Activated T-cell treated with anti-CD3 and anti-CD28 coated beads, Interleukin-2, amount 50 U/mL, for 4 hours (primary cell): ENCODE measurements around the gene OR4M1. TPM values are rescaled to one million over a fixed set of nuclear protein-coding genes. Genes with fewer than 3 reads are reported as not detected.
"Not testable (repeated sequence)": the region's sequence is repeated elsewhere in the genome, so short reads cannot be mapped to it uniquely, and the experiment has no call there.

Source experiments
- ATAC-seq, 2 donors: fragments of 200-7000 bp; cut with Tn5 transposase; one replicate each; pipeline ENCODE4 v1.10.0; 2021
- DNase-seq: peaks from one replicate; pipeline ENCODE4 v3.0.0-alpha.2; 2020
- H3K27me3 Mint-ChIP-seq: one replicate; pipeline ENCODE4 v1.8.0; 2021; ENCODE audit warnings: low read depth, mixed read lengths
- H3K36me3 Mint-ChIP-seq: one replicate; pipeline ENCODE4 v1.8.0; 2022; ENCODE audit warnings: mixed read lengths; ENCODE audit not compliant: insufficient read depth
- H3K4me1 Mint-ChIP-seq: one replicate; pipeline ENCODE4 v1.8.0; 2021; ENCODE audit warnings: low read depth, mixed read lengths
- H3K4me3 Mint-ChIP-seq: one replicate; pipeline ENCODE4 v1.8.0; 2021; ENCODE audit warnings: mild to moderate bottlenecking, moderate library complexity, mixed read lengths
- H3K9me3 Mint-ChIP-seq: one replicate; pipeline ENCODE4 v1.8.0; 2021; ENCODE audit warnings: mixed read lengths
- total RNA-seq, 3 donors: library from RNA; stranded (reverse); gene quantifications; one replicate each; pipeline ENCODE4 v1.2.1, GENCODE V29; 2021

Gene OR4M1
- total RNA-seq, 3 donors from 2014 or later, result not detected

- DNase-seq, result no peak
- H3K36me3 Mint-ChIP-seq, result no peaks in the 10 kb centered on the region
Observed at GRCh38 chr14:19799880-19800279, 26.6 kb downstream of the OR4M1 start.

GRCh38 chr14:19800282-19801117 is 27.2 kb downstream of the OR4M1 start:
- no peaks in the 10 kb centered on the region for H3K27me3 Mint-ChIP-seq
- no peaks in the 10 kb centered on the region for H3K4me1 Mint-ChIP-seq
- H3K4me3 Mint-ChIP-seq, result no peak overlapping the region
- no peaks in the 10 kb centered on the region for H3K36me3 Mint-ChIP-seq
- H3K9me3 Mint-ChIP-seq, result peaks cover 5% of the 10 kb centered on the region
- DNase-seq, result no peak
- ATAC-seq, result peak in 1 of 2 donors; percentile 44

More at GRCh38 chr14:19799880-19800279, 26.6 kb downstream of the OR4M1 start:
- Mint-ChIP-seq H3K4me1 (no peaks in the 10 kb centered on the region), H3K9me3 (peaks cover 5% of the 10 kb centered on the region), H3K27me3 (no peaks in the 10 kb centered on the region), H3K4me3 (no peak overlapping the region)
- ATAC-seq, result peak in 1 of 2 donors; percentile 24

GRCh38 chr14:19801118-19801464 is 27.8 kb downstream of the OR4M1 start:
- Mint-ChIP-seq H3K27me3 (no peaks in the 10 kb centered on the region), H3K36me3 (no peaks in the 10 kb centered on the region), H3K4me1 (no peaks in the 10 kb centered on the region), H3K9me3 (peaks cover 5% of the 10 kb centered on the region), H3K4me3 (no peak overlapping the region)
- DNase-seq (no peak), ATAC-seq (peak in 1 of 2 donors; percentile 28)

GRCh38 chr14:19803470-19803869 is 30.2 kb downstream of the OR4M1 start, which contains the start of gene OR4N2:
Gene OR4N2 (plus strand): TSS chr14:19803770. CDS start chr14:19827449, 23,679 bp downstream.
- not testable (repeated sequence) for H3K36me3 Mint-ChIP-seq, ATAC-seq, H3K27me3 Mint-ChIP-seq, H3K4me3 Mint-ChIP-seq, H3K4me1 Mint-ChIP-seq, DNase-seq, H3K9me3 Mint-ChIP-seq

GRCh38 chr14:19813171-19813920 is 40.0 kb downstream of the OR4M1 start:
- ATAC-seq, H3K27me3 Mint-ChIP-seq, H3K4me3 Mint-ChIP-seq, H3K9me3 Mint-ChIP-seq, H3K4me1 Mint-ChIP-seq, DNase-seq, H3K36me3 Mint-ChIP-seq: not testable (repeated sequence)

- not testable (repeated sequence) for DNase-seq, H3K27me3 Mint-ChIP-seq, H3K4me3 Mint-ChIP-seq, ATAC-seq, H3K36me3 Mint-ChIP-seq, H3K4me1 Mint-ChIP-seq, H3K9me3 Mint-ChIP-seq
Observed at GRCh38 chr14:19819879-19820278, 46.6 kb downstream of the OR4M1 start.

GRCh38 chr14:19821016-19821415 is 47.7 kb downstream of the OR4M1 start:
- H3K36me3 Mint-ChIP-seq, H3K27me3 Mint-ChIP-seq, DNase-seq, H3K9me3 Mint-ChIP-seq, ATAC-seq, H3K4me1 Mint-ChIP-seq, H3K4me3 Mint-ChIP-seq: not testable (repeated sequence)

- Mint-ChIP-seq H3K4me1 (no peaks in the 10 kb centered on the region), H3K4me3 (no peak overlapping the region), H3K36me3 (no peaks in the 10 kb centered on the region), H3K27me3 (peaks cover 3% of the 10 kb centered on the region), H3K9me3 (peaks cover 9% of the 10 kb centered on the region)
- ATAC-seq (no peak), DNase-seq (no peak)
Observed at GRCh38 chr14:19823178-19823577, 49.9 kb downstream of the OR4M1 start.

GRCh38 chr14:19823765-19824164 is 50.5 kb downstream of the OR4M1 start:
- H3K9me3 Mint-ChIP-seq, result peaks cover 9% of the 10 kb centered on the region
- DNase-seq, result no peak
- H3K4me3 Mint-ChIP-seq, result no peak overlapping the region
- ATAC-seq, result no peak
- no peaks in the 10 kb centered on the region for H3K36me3 Mint-ChIP-seq
- H3K4me1 Mint-ChIP-seq, result no peaks in the 10 kb centered on the region
- peaks cover 3% of the 10 kb centered on the region for H3K27me3 Mint-ChIP-seq

GRCh38 chr14:19827626-19828244 is 54.4 kb downstream of the OR4M1 start:
- ATAC-seq, DNase-seq, H3K9me3 Mint-ChIP-seq, H3K36me3 Mint-ChIP-seq, H3K27me3 Mint-ChIP-seq, H3K4me1 Mint-ChIP-seq, H3K4me3 Mint-ChIP-seq: not testable (repeated sequence)

- no peaks in the 10 kb centered on the region for H3K36me3 Mint-ChIP-seq
- no peak for ATAC-seq
Observed at GRCh38 chr14:19828314-19828713, 55.0 kb downstream of the OR4M1 start.

More at GRCh38 chr14:19828314-19828713, 55.0 kb downstream of the OR4M1 start:
- Mint-ChIP-seq H3K4me1 (no peaks in the 10 kb centered on the region), H3K4me3 (no peak overlapping the region), H3K27me3 (no peaks in the 10 kb centered on the region), H3K9me3 (peaks cover 3% of the 10 kb centered on the region)
- no peak for DNase-seq

Other genes with a start within 250 kb of the OR4M1 start
- gene OR11H2, start 59.6 kb upstream of the OR4M1 start, total RNA-seq, result not detected
- gene OR4Q3, start 29.9 kb upstream of the OR4M1 start, total RNA-seq, result not detected
- gene OR4N2, start 30.3 kb downstream of the OR4M1 start, total RNA-seq, result not detected
- not detected for gene OR4K2, start 101.6 kb downstream of the OR4M1 start, total RNA-seq
- gene OR4K5, start 147.1 kb downstream of the OR4M1 start, total RNA-seq, result not detected
- gene OR4K1, start 157.4 kb downstream of the OR4M1 start, total RNA-seq, result not detected
- not detected for gene OR4K15, start 202.1 kb downstream of the OR4M1 start, total RNA-seq
- gene OR4Q2, start 228.7 kb downstream of the OR4M1 start, total RNA-seq, result not detected
- gene OR4K14, start 245.8 kb downstream of the OR4M1 start, total RNA-seq, result not detected